GM13976 (cell line): ENCODE measurements around the gene TCTN1.

Source experiments
- DNase-seq: peaks from one replicate; pipeline ENCODE4 v3.0.0; 2012; ENCODE audit warnings: low spot score
- in situ Hi-C: fragments of 300-500 bp; cut with MboI; formaldehyde crosslinking; loops from one replicate; pipeline ENCODE4 v1.12.0; 2022; ENCODE audit warnings: low sequenced_read_pairs, mixed read lengths, inconsistent platforms; ENCODE audit not compliant: unreplicated experiment
- TF ChIP-seq, protein P1 (sequence below): IDR thresholded peaks from 2 replicates; pipeline ENCODE4 v1.5.1; 2012; ENCODE audit warnings: borderline replicate concordance, mild to moderate bottlenecking; ENCODE audit not compliant: insufficient read depth; ENCODE audit errors: extremely low read depth, missing control alignments, control extremely low read depth

The TCTN1 gene

DNA sequence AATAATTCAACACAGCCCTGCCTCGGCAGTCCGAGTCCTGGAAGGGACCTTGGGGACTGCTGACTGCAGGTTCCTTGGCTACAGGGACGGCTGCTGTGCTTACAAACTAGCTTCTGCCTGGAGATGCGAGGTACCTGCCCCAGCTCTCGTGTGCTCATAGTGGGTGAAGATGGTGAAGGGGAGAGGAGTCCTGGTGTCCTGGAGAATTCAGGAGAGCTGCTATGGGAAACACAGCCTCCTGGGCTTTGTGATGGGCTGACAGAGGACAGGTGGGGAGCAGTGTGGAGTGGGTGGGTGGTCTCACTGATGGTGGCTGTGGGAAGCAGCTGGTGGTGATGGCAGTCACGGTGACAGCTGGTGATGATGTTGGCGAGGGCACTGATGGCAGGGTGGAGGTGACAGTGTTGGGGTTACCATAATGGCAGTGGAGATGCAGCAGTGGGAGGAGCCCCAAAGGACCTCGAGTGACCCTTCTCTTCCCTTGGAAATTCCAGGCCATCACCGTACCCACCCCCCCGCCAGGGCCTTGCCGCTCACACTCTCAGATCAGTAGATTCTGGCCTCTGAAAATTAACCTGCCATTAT, 42.2 kb downstream of the TCTN1 start:
- in situ Hi-C loops, result no loop called here
- TF ChIP-seq, protein P1, sequence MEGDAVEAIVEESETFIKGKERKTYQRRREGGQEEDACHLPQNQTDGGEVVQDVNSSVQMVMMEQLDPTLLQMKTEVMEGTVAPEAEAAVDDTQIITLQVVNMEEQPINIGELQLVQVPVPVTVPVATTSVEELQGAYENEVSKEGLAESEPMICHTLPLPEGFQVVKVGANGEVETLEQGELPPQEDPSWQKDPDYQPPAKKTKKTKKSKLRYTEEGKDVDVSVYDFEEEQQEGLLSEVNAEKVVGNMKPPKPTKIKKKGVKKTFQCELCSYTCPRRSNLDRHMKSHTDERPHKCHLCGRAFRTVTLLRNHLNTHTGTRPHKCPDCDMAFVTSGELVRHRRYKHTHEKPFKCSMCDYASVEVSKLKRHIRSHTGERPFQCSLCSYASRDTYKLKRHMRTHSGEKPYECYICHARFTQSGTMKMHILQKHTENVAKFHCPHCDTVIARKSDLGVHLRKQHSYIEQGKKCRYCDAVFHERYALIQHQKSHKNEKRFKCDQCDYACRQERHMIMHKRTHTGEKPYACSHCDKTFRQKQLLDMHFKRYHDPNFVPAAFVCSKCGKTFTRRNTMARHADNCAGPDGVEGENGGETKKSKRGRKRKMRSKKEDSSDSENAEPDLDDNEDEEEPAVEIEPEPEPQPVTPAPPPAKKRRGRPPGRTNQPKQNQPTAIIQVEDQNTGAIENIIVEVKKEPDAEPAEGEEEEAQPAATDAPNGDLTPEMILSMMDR, result no peak
- no peak for DNase-seq

DNA sequence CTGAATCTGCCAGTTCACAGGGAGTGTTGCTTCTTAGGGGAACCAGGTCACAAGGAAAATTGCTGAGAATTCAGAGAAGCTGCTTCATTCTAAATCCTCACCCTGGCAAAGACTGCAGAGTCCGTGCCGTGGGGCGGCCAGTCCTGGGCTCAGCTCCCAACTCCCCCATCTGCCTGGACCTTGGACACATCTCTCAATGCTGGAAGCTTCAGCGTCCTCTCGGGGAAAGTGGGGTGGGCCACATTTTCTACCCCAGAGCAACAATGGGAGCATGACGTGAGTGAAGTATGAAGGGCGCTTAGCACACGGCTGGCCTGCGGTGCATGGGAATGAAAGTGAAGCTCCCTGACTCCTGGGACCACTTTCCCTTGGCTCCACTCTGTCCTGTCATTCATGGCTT, 43.8 kb downstream of the TCTN1 start:
- TF ChIP-seq, protein P1, result no peak
- DNase-seq, result no peak
- in situ Hi-C loops, result no loop called here

- no peak for DNase-seq
- in situ Hi-C loops, result no loop called here
- TF ChIP-seq, protein P1, result no peak
These were observed 44.3 kb downstream of the TCTN1 start for GRCh38 chr12:110658242-110658641.

- in situ Hi-C loops, result no loop called here
- DNase-seq, result no peak
- TF ChIP-seq, protein P1, result no peak
These were observed 44.9 kb downstream of the TCTN1 start for GRCh38 chr12:110658878-110659277.

- TF ChIP-seq, protein P1, result no peak
- DNase-seq, result peak; percentile 88
- in situ Hi-C loops, result no loop called here
These were observed 47.5 kb downstream of the TCTN1 start for GRCh38 chr12:110661337-110661972.

DNA sequence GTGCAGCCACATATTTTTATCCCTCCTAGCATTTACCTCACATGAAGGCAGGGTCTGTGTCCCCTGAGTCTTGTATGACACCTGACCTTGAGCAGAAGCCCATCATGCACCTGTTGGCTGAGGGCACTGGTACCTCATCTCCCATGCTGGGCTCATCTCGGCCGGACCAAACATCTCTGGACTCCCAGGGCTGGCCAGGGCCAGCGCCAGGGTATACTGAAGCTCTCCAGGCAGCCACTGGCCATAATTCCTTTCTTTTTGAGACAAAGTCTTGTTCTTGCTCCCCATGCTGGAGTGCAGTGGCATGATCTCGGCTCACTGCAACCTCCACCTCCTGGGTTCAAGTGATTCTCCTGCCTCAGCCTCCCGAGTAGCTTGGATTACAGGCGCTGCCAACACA, 53.0 kb downstream of the TCTN1 start:
- in situ Hi-C loops, result no loop called here
- TF ChIP-seq, protein P1, result no peak
- DNase-seq, result no peak
